ENCODE data around the gene OR11L1. TPM values are rescaled to one million over a fixed set of nuclear protein-coding genes. Genes with fewer than 3 reads are reported as not detected.

OR11L1 gene
- total RNA-seq, 1 donor from 2014 or later: not detected

DNA sequence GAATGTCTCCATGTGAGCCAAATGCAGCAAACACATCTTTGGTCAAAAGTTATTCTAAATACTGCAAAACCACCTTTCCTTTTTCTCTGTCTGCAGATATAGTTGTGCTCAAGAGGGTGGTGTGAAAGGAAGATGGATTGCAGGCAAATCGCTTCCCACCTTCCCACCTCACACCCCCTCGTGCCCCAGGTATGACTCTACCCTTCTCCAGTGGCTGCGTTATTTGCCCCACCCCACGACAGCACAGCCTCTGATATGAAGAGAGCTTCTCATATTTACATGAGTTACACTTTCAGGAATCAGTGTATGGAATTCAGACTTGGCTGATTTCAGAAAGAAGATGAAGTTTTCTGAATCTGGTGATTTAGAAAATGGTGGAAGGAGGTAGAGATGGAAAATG lies 21.1 kb upstream of the OR11L1 start:
- Histone ChIP-seq H3K4me3 (no peak overlapping the region), H3K36me3 (no peaks in the 10 kb centered on the region), H3K9me3 (replicated peaks) (no peaks in the 10 kb centered on the region), H3K27me3 (ENCODE audit: low read depth) (peaks cover 55% of the 10 kb centered on the region), H3K27ac (replicated peaks) (no peak overlapping the region), H3K4me1 (peaks cover under 1% of the 10 kb centered on the region)
- DNase-seq: no peak
- TF ChIP-seq, protein P1, sequence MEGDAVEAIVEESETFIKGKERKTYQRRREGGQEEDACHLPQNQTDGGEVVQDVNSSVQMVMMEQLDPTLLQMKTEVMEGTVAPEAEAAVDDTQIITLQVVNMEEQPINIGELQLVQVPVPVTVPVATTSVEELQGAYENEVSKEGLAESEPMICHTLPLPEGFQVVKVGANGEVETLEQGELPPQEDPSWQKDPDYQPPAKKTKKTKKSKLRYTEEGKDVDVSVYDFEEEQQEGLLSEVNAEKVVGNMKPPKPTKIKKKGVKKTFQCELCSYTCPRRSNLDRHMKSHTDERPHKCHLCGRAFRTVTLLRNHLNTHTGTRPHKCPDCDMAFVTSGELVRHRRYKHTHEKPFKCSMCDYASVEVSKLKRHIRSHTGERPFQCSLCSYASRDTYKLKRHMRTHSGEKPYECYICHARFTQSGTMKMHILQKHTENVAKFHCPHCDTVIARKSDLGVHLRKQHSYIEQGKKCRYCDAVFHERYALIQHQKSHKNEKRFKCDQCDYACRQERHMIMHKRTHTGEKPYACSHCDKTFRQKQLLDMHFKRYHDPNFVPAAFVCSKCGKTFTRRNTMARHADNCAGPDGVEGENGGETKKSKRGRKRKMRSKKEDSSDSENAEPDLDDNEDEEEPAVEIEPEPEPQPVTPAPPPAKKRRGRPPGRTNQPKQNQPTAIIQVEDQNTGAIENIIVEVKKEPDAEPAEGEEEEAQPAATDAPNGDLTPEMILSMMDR (IDR thresholded peaks at IDR 0.05; ENCODE audit: borderline replicate concordance): no peak
- intact Hi-C loops (cut with micrococcal nuclease): no loop called here

DNA sequence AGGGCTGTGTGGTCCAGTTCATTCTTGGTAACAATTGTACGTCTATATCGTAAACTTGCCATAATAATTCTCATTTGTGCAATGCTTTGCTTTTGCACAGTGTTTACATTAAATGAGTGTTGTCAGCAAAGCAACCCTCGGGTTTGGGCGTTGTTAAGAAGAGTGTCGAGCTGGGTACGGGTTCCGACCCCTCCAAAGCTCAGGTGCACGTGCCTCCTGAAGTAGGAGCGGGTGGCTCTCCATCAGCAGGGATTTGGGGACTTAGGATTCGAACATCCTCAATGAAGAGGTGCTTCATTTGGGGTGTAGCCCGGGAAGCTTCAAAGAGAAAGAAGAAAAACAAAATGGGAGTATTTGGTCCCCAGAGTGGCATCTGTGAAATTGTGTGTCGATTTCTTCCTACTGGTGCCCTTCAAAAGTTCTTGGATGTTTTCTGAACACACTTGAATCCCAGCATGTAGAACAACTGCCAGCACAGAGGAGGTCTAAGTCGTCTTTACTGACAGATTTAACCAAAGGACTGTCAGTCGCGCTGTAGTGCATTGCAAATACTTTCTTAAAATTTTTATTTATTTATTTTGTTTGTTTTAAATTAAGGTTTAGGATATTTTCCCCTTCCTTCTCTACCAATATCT lies 16.4 kb upstream of the OR11L1 start:
- peaks cover 81% of the 10 kb centered on the region for H3K27me3 ChIP-seq (ENCODE audit: low read depth)
- no peaks in the 10 kb centered on the region for H3K9me3 ChIP-seq (replicated peaks)
- TF ChIP-seq, protein P1 (IDR thresholded peaks at IDR 0.05; ENCODE audit: borderline replicate concordance): no peak
- no peaks in the 10 kb centered on the region for H3K36me3 ChIP-seq
- H3K27ac ChIP-seq (replicated peaks): no peak overlapping the region
- DNase-seq: no peak
- peak overlapping the region; percentile 54 for H3K4me3 ChIP-seq
- intact Hi-C loops (cut with micrococcal nuclease): no loop called here
- peaks cover 10% of the 10 kb centered on the region for H3K4me1 ChIP-seq

DNA sequence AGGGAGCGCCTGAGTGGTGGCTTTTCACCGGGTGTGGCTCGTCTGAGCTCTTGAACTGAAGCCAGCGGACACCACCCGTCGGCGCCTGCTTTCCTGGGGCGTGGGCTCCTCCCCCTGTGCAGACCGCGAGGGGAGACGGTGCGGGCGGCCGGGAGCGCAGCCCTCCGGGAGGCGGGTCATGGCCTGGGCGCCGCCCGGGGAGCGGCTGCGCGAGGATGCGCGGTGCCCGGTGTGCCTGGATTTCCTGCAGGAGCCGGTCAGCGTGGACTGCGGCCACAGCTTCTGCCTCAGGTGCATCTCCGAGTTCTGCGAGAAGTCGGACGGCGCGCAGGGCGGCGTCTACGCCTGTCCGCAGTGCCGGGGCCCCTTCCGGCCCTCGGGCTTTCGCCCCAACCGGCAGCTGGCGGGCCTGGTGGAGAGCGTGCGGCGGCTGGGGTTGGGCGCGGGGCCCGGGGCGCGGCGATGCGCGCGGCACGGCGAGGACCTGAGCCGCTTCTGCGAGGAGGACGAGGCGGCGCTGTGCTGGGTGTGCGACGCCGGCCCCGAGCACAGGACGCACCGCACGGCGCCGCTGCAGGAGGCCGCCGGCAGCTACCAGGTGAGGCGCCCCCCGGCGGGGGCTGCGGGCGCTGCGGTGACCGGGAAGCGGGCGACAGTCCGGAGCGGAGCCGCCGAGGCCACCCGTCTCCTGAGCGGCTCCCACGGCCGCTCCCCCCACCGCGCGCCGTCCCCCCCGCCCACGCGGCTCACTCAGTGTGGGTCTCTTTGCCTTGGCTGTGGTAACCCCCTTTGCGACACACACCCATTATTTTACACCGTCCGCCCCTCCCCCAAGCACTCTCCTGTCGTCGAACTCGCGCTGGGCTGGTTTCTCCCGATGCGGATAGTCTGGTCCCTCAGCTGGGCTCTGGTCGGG lies 15.6 kb upstream of the OR11L1 start, which contains the start of gene TRIM58:
TRIM58 (plus strand) TSS at position 119 of the 916 bp plus-strand sequence; CDS start at position 179, 60 bp downstream.
- Histone ChIP-seq H3K27ac (replicated peaks) (no peak within 1 kb of the TSS), H3K9me3 (replicated peaks) (no peaks in the 10 kb centered on the region), H3K36me3 (no peaks in the 10 kb centered on the region), H3K4me3 (peak within 1 kb of the TSS; percentile 54), H3K4me1 (peaks cover 10% of the 10 kb centered on the region), H3K27me3 (ENCODE audit: low read depth) (peaks cover 73% of the 10 kb centered on the region)
- intact Hi-C loops (cut with micrococcal nuclease): no loop called here
- no peak for DNase-seq
- TF ChIP-seq, protein P1 (IDR thresholded peaks at IDR 0.05; ENCODE audit: borderline replicate concordance): no peak

DNA sequence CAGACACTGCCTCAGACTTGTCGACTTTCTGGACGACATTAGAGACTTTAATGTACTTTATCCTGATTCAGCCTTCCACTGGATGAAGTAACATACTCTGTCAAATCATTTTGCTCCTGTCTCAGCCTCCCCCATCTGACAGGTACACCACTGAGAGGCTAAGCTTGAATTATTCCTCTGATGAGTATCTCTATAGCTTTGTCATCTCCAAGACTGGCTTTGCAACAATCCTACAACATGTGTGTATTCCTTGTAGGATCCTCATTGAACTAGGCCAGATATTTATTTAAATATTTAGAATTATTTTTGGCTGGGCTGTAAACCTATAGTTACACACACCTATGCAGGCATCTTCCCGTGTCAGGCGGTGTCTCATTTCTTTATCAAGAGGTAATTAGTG lies 14.2 kb upstream of the OR11L1 start:
- H3K27ac ChIP-seq (replicated peaks): no peak overlapping the region
- H3K9me3 ChIP-seq (replicated peaks): no peaks in the 10 kb centered on the region
- no peak overlapping the region for H3K4me3 ChIP-seq
- H3K27me3 ChIP-seq (ENCODE audit: low read depth): peaks cover 60% of the 10 kb centered on the region
- H3K36me3 ChIP-seq: no peaks in the 10 kb centered on the region
- TF ChIP-seq, protein P1 (IDR thresholded peaks at IDR 0.05; ENCODE audit: borderline replicate concordance): no peak
- intact Hi-C loops (cut with micrococcal nuclease): no loop called here
- DNase-seq: no peak
- H3K4me1 ChIP-seq: peaks cover 10% of the 10 kb centered on the region

DNA sequence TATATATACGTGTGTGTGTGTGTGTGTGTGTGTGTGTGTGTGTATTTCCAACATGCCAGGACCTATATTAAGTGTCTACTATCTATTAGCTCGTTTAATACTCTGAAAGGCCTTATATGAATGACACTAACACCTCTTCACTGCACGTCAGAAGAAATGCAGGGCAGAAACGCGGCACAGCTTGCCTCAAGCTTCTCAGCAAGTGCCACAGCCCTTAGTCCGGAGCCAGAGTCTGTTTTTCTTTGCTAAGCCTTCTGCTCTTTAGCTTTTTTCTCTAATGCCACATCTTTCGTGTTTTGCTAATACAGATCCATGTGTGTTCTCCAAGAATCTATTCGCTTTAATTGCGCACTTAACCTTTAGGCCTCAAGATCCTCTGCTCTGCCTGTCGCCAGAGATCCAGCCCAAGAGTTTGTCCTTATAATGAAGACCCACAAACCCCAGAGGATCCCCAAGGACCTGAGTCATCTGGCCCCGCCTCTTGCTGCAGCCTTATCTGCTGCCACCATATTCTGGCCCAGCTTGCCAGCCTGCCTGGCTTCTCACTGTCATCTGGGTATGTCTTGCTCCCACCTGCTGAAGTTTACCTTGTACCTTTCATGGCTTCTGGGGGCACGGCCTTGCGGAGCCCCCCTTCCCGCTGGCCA lies 13.3 kb upstream of the OR11L1 start:
- no peak overlapping the region for H3K4me3 ChIP-seq
- peaks cover 10% of the 10 kb centered on the region for H3K4me1 ChIP-seq
- no peaks in the 10 kb centered on the region for H3K9me3 ChIP-seq (replicated peaks)
- no peak for DNase-seq
- no peak overlapping the region for H3K27ac ChIP-seq (replicated peaks)
- TF ChIP-seq, protein P1 (IDR thresholded peaks at IDR 0.05; ENCODE audit: borderline replicate concordance): no peak
- intact Hi-C loops (cut with micrococcal nuclease): no loop called here
- H3K36me3 ChIP-seq: no peaks in the 10 kb centered on the region
- H3K27me3 ChIP-seq (ENCODE audit: low read depth): peaks cover 51% of the 10 kb centered on the region
